Dendritic cell treated with granulocyte-macrophage colony-stimulating factor and Interleukin-4, amounts not matched to agents 40 ng/mL and 50 ng/mL, for 4 days (primary cell): Measurements from ENCODE around the gene ZNF688.
"Not testable (repeated sequence)": the region's sequence is repeated elsewhere in the genome, so short reads cannot be mapped to it uniquely, and the experiment has no call there.

ENCODE experiments used
- H3K27ac Mint-ChIP-seq: one replicate; pipeline ENCODE4 v1.8.0; 2022; ENCODE audit warnings: mild to moderate bottlenecking, mixed read lengths
- H3K27me3 Mint-ChIP-seq: one replicate; pipeline ENCODE4 v1.8.0; 2022; ENCODE audit warnings: mild to moderate bottlenecking, mixed read lengths
- H3K36me3 Mint-ChIP-seq: one replicate; pipeline ENCODE4 v1.8.0; 2022; ENCODE audit warnings: low read depth, mixed read lengths
- H3K4me1 Mint-ChIP-seq: one replicate; pipeline ENCODE4 v1.8.0; 2022; ENCODE audit warnings: low read depth, mixed read lengths
- H3K4me3 Mint-ChIP-seq: one replicate; pipeline ENCODE4 v1.8.0; 2022; ENCODE audit warnings: mild to moderate bottlenecking, moderate library complexity, mixed read lengths
- H3K9me3 Mint-ChIP-seq: one replicate; pipeline ENCODE4 v1.8.0; 2022; ENCODE audit warnings: mixed read lengths
- intact Hi-C: fragments of 100-400 bp; cut with micrococcal nuclease; formaldehyde crosslinking; loops from one replicate; pipeline ENCODE4 v1.15.0; 2022

ZNF688 gene

GRCh38 chr16:30528799-30529457 lies 42.6 kb downstream of the ZNF688 start:
- peak overlapping the region; percentile 99 for H3K27ac Mint-ChIP-seq
- intact Hi-C loops, result loop anchor here (5.0 kb wide), 1 partner anchor 43 kb away; the partner anchor contains the start of gene ZNF688

GRCh38 chr16:30527635-30528178 lies 43.8 kb downstream of the ZNF688 start:
- Mint-ChIP-seq H3K36me3 (peaks cover 48% of the 10 kb centered on the region), H3K4me3 (peak overlapping the region; percentile 76), H3K4me1 (peaks cover 67% of the 10 kb centered on the region), H3K27me3 (no peaks in the 10 kb centered on the region), H3K27ac (peak overlapping the region; percentile 99), H3K9me3 (no peaks in the 10 kb centered on the region)
- intact Hi-C loops, result loop anchor here (2.0 to 5.0 kb wide), 3 partner anchors 45 to 173 kb away; partner anchors contain the start of genes CD2BP2 and ZNF688

More at GRCh38 chr16:30528799-30529457, 42.6 kb downstream of the ZNF688 start:
- no peak overlapping the region for H3K4me3 Mint-ChIP-seq
- peaks cover 53% of the 10 kb centered on the region for H3K36me3 Mint-ChIP-seq
- H3K27me3 Mint-ChIP-seq, result no peaks in the 10 kb centered on the region
- H3K9me3 Mint-ChIP-seq, result no peaks in the 10 kb centered on the region
- peaks cover 70% of the 10 kb centered on the region for H3K4me1 Mint-ChIP-seq

GRCh38 chr16:30526823-30527634 lies 44.5 kb downstream of the ZNF688 start:
- Mint-ChIP-seq H3K4me1 (peaks cover 67% of the 10 kb centered on the region), H3K27ac (peak overlapping the region; percentile 99), H3K36me3 (peaks cover 47% of the 10 kb centered on the region), H3K27me3 (no peaks in the 10 kb centered on the region), H3K4me3 (peak overlapping the region; percentile 76), H3K9me3 (no peaks in the 10 kb centered on the region)
- intact Hi-C loops, result loop anchor here (1.0 to 5.0 kb wide), 4 partner anchors 45 to 172 kb away; partner anchors contain the start of genes CD2BP2, ZNF688 and ZNF785

GRCh38 chr16:30526137-30526822 lies 45.2 kb downstream of the ZNF688 start, which contains the start of gene ZNF768:
Gene ZNF768, minus strand, starts transcription at chr16:30526566. Its CDS starts 153 bp downstream, at chr16:30526413.
- H3K4me3 Mint-ChIP-seq, result peak within 1 kb of the TSS; percentile 93
- H3K9me3 Mint-ChIP-seq, result no peaks in the 10 kb centered on the region
- intact Hi-C loops, result loop anchor here (1.0 to 5.0 kb wide), 4 partner anchors 46 to 171 kb away; partner anchors contain the start of genes CD2BP2, ZNF688 and ZNF785
- no peaks in the 10 kb centered on the region for H3K27me3 Mint-ChIP-seq
- peak within 1 kb of the TSS; percentile 99 for H3K27ac Mint-ChIP-seq
- H3K4me1 Mint-ChIP-seq, result peaks cover 65% of the 10 kb centered on the region
- H3K36me3 Mint-ChIP-seq, result peaks cover 47% of the 10 kb centered on the region

GRCh38 chr16:30525844-30526136 lies 45.7 kb downstream of the ZNF688 start:
- Mint-ChIP-seq H3K27ac (peak overlapping the region; percentile 99), H3K4me3 (peak overlapping the region; percentile 93), H3K36me3 (peaks cover 46% of the 10 kb centered on the region), H3K4me1 (peaks cover 60% of the 10 kb centered on the region), H3K9me3 (no peaks in the 10 kb centered on the region), H3K27me3 (no peaks in the 10 kb centered on the region)
- intact Hi-C loops, result loop anchor here (1.0 to 5.0 kb wide), 4 partner anchors 47 to 171 kb away; partner anchors contain the start of genes CD2BP2, ZNF688 and ZNF785

GRCh38 chr16:30524575-30525568 lies 46.6 kb downstream of the ZNF688 start:
- peaks cover 51% of the 10 kb centered on the region for H3K4me1 Mint-ChIP-seq
- no peaks in the 10 kb centered on the region for H3K9me3 Mint-ChIP-seq
- no peak overlapping the region for H3K27ac Mint-ChIP-seq
- peaks cover 49% of the 10 kb centered on the region for H3K36me3 Mint-ChIP-seq
- no peak overlapping the region for H3K4me3 Mint-ChIP-seq
- intact Hi-C loops, result loop anchor here (5.0 kb wide), 1 partner anchor 47 kb away; the partner anchor contains the start of gene ZNF688
- H3K27me3 Mint-ChIP-seq, result no peaks in the 10 kb centered on the region

- Mint-ChIP-seq H3K27ac (no peak overlapping the region), H3K36me3 (peaks cover 58% of the 10 kb centered on the region), H3K4me3 (no peak overlapping the region), H3K9me3 (no peaks in the 10 kb centered on the region), H3K27me3 (no peaks in the 10 kb centered on the region), H3K4me1 (peaks cover 42% of the 10 kb centered on the region)
- intact Hi-C loops, result no loop called here
Observed at GRCh38 chr16:30523768-30524574, 47.5 kb downstream of the ZNF688 start.

GRCh38 chr16:30522702-30523463 lies 48.6 kb downstream of the ZNF688 start:
- Mint-ChIP-seq H3K36me3 (peaks cover 69% of the 10 kb centered on the region), H3K4me1 (peaks cover 31% of the 10 kb centered on the region)
- H3K27me3 Mint-ChIP-seq, H3K9me3 Mint-ChIP-seq, H3K4me3 Mint-ChIP-seq, H3K27ac Mint-ChIP-seq, intact Hi-C loops: not testable (repeated sequence)

- Mint-ChIP-seq H3K27ac (peak overlapping the region; percentile 1), H3K27me3 (no peaks in the 10 kb centered on the region), H3K4me1 (peaks cover 24% of the 10 kb centered on the region), H3K4me3 (no peak overlapping the region), H3K9me3 (no peaks in the 10 kb centered on the region), H3K36me3 (peaks cover 77% of the 10 kb centered on the region)
- intact Hi-C loops, result no loop called here
Observed at GRCh38 chr16:30521873-30522641, 49.5 kb downstream of the ZNF688 start.

- intact Hi-C loops, result no loop called here
- Mint-ChIP-seq H3K9me3 (no peaks in the 10 kb centered on the region), H3K27me3 (no peaks in the 10 kb centered on the region), H3K4me3 (no peak overlapping the region), H3K27ac (no peak overlapping the region), H3K4me1 (peaks cover 24% of the 10 kb centered on the region), H3K36me3 (peaks cover 83% of the 10 kb centered on the region)
Observed at GRCh38 chr16:30521476-30521872, 50.0 kb downstream of the ZNF688 start.
